T47D (cell line): ENCODE data around the gene CCDC196.

Source experiments
- DNase-seq, 2 experiments: peaks; one replicate each; pipeline versions ENCODE4 v3.0.0 to v3.0.0-alpha.2; 2011 to 2012; ENCODE audit warnings: low read depth in 1 of 2, low spot score in 1 of 2
- JUND ChIP-seq: IDR thresholded peaks from 2 replicates; pipeline ENCODE4 v1.6.1; 2012; ENCODE audit warnings: low read depth
- in situ Hi-C: cut with HindIII; loops from 2 replicates; pipeline ENCODE4 v1.10.0; 2016; ENCODE audit warnings: low sequenced_read_pairs, low pct_unique_long_range_greater_than_20kb

Gene CCDC196

DNA sequence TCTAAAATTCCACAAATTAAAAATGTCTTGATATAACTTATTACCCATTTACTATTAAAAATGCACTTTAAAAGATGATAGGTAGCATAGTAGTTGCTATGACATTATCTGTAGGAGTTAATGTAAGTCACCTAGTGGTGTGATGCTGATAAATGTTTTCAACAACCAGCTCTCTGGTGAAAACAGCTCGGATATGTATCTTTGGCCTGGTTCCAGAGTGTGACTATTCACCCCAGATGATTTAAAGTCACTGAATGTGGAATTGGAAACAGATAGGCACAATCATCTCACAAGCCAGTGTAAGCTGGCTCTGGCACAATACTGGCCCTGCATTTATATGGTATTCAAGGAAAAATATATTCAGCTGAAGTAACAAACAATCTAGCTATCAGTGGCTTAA, 9.2 kb upstream of the CCDC196 start:
- TF ChIP-seq JUND, result no peak
- no peak for DNase-seq
- in situ Hi-C loops, result no loop called here

- no peak for TF ChIP-seq JUND
- DNase-seq, result no peak
- in situ Hi-C loops, result no loop called here
Observed at GRCh38 chr14:66477567-66477966, 8.6 kb upstream of the CCDC196 start.

GRCh38 chr14:66482873-66483272, 3.3 kb upstream of the CCDC196 start:
- in situ Hi-C loops, result no loop called here
- TF ChIP-seq JUND, result no peak
- no peak for DNase-seq

DNA sequence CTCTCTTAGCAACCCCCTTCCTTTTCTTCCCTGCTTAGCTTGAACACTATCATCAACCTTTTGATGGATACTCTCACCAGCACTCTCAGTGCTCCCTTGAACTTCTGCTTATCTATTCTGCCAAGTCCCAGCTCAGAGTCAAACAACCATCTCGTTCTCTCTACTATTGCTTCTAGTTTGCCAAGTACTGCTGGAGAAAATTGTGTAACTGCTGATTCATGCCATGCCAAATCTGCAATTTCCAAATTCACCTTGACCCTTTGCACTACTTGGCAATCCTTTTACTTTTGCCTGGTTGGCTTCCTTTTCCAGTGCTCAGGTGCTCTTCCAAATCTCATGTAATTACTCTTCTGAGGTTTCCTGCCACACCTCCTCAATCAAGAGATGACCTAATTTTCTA, 2.8 kb upstream of the CCDC196 start:
- TF ChIP-seq JUND, result no peak
- in situ Hi-C loops, result no loop called here
- DNase-seq, result no peak

DNA sequence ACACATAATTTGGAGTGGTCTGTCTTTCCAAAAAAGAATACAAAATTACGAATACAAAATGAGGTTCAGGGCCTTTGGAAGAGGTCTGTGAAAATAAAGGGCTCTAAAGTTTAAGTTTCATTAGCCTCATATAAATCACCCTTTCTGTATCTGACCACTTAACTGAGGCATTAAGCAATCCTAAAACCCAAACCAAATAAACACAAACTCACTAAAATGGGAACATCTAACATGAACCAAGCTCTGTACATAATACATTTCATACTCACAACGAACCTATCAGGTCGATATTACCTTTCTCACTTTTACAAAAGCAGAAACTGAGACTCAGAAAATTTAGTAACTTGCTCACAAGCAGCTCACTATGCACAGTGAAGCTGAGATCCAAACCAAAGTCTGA, 1.1 kb upstream of the CCDC196 start:
- in situ Hi-C loops, result no loop called here
- TF ChIP-seq JUND, result no peak
- no peak for DNase-seq

GRCh38 chr14:66487164-66487563, 993 bp downstream of the CCDC196 start:
- DNase-seq, result no peak
- TF ChIP-seq JUND, result no peak
- in situ Hi-C loops, result no loop called here

GRCh38 chr14:66490143-66491111, 4.3 kb downstream of the CCDC196 start:
- no peak for DNase-seq
- TF ChIP-seq JUND, result no peak
- in situ Hi-C loops, result no loop called here

DNA sequence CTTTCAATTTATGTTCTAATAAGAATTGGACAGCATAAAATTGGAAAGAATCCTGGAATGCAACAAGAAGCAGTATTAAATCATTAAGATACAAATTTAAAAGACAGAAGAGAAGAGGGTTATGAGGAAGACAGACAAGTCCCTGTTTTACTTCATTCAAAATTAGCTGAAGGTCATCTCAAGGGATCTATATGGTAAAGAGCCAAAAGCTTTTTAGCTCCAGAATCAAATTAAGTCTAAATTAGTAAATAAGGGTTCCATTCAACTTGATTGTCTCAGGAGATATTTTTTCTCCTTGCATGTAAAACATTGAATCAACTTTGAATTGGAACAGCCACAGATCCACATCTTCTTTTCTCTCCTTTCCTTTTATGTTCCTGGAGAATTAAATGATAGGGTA, 7.6 kb downstream of the CCDC196 start:
- no peak for DNase-seq
- in situ Hi-C loops, result no loop called here
- TF ChIP-seq JUND, result no peak

GRCh38 chr14:66495218-66496098, 9.3 kb downstream of the CCDC196 start:
- peak; percentile 43 to 83 for DNase-seq
- TF ChIP-seq JUND, result no peak
- in situ Hi-C loops, result no loop called here

DNA sequence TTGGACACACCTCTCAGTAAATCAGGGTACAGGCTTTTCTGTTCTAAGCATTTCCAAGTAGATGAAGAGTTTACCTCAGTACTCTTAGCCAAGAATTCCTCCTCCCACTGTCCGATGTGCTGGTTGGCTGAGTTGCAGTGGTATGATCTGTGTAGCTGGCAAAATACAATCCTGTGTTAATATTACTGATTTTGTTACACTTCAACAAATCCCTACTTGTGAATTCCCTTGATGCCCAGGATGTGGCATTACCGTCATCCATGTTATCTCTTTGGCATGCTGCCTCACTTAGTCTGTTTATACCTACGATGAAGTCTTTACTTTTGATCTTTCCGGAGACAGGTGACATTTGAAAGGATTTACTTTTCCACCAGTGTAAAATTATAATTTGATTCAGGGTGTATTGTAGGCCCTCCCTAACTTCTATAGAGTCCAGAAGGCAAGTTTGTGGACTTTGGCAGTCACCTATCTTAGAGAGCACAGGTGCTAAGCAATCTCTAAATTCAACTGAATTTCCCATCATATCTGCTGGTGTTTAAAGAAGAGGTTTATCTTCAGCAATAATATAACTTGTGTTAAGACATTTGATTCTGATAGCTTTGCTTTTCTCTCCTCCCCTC, 10.1 kb downstream of the CCDC196 start:
- in situ Hi-C loops, result no loop called here
- TF ChIP-seq JUND, result no peak
- DNase-seq, result no peak

DNA sequence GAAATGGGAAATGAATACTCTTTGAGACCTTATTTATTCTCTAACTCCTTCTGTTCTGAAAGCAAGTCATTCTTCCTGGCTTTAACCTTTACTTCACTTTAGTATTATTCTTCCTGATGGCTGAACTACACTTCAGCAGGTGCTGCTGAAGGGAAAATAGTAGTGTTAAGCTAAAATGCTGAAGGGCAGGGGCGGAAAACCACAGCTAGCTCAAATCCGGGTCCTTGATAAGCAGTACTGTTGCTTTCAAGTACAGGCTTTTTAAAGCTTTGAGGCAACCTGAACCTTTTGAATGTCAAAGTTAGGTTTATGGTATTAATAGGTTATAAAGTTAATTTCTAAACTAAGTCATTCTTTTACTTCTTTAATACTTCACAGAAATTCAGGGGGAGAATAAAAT, 10.7 kb downstream of the CCDC196 start:
- no peak for DNase-seq
- in situ Hi-C loops, result no loop called here
- TF ChIP-seq JUND, result no peak

GRCh38 chr14:66498311-66498710, 12.1 kb downstream of the CCDC196 start:
- in situ Hi-C loops, result no loop called here
- no peak for DNase-seq
- no peak for TF ChIP-seq JUND
